Measurements from ENCODE around the gene PDP2. TPM values are rescaled to one million over a fixed set of nuclear protein-coding genes. Genes with fewer than 3 reads are reported as not detected.

Gene PDP2
- total RNA-seq, 1 experiment from 2014 or later = 28.4 TPM

DNA sequence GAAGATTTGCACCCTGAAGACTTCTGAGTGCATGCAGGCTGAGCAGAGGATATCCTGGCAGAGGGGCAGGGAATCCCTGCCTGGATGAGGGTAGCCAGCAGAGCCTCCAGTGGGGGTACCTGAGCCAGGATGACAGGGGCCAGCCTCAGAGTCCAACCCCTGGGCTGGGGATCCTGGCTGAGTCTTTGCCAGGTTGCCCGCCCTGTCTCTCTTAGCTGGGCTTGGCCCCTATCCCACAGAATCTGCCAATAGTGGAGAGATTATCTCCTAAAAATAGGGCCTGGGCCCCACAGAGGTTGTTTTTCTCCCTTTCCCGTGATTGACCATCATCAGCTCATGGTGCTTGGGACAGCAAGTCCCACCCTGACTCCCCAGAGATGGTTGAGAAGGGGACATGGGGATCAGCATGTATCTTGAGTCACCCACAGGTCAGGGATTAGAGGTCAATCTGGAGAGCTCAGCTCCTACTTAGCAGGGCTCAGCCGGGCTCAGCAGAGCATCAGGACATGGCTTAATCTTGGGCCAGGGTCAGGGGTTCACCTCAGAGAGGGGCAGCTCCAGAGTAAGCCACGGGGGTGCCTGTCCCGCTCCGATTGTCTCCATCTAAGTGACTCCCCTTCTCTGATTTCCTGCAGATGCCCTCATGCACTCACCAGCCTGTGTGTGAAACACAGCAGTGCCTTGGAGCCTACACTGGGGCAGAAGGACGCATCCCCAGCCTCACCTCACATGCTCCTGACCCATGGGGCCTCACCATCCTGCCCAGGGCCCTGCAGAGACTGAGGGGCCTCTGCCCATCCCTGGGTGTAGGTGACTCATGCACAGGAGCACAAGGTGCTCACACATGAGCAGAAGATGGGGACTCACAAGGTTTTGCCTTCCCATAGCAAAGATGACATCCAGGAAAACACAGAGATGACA, 26.9 kb downstream of the PDP2 start (continued):
- TF ChIP-seq ETV6 (CRISPR knock-in tag; IDR thresholded peaks at IDR 0.05) = no peak
- TF ChIP-seq SMAD4 (CRISPR knock-in tag; IDR thresholded peaks at IDR 0.05) = no peak
- TF ChIP-seq ZBTB21 (CRISPR knock-in tag; IDR thresholded peaks at IDR 0.05; ENCODE audit: borderline replicate concordance) = no peak
- TF ChIP-seq, protein P1, sequence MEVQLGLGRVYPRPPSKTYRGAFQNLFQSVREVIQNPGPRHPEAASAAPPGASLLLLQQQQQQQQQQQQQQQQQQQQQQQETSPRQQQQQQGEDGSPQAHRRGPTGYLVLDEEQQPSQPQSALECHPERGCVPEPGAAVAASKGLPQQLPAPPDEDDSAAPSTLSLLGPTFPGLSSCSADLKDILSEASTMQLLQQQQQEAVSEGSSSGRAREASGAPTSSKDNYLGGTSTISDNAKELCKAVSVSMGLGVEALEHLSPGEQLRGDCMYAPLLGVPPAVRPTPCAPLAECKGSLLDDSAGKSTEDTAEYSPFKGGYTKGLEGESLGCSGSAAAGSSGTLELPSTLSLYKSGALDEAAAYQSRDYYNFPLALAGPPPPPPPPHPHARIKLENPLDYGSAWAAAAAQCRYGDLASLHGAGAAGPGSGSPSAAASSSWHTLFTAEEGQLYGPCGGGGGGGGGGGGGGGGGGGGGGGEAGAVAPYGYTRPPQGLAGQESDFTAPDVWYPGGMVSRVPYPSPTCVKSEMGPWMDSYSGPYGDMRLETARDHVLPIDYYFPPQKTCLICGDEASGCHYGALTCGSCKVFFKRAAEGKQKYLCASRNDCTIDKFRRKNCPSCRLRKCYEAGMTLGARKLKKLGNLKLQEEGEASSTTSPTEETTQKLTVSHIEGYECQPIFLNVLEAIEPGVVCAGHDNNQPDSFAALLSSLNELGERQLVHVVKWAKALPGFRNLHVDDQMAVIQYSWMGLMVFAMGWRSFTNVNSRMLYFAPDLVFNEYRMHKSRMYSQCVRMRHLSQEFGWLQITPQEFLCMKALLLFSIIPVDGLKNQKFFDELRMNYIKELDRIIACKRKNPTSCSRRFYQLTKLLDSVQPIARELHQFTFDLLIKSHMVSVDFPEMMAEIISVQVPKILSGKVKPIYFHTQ (CRISPR knock-in tag; IDR thresholded peaks at IDR 0.05) = no peak
- no peak for TF ChIP-seq MYBL2 (CRISPR knock-in tag; IDR thresholded peaks at IDR 0.05)
- TF ChIP-seq FOXJ3 (CRISPR knock-in tag; IDR thresholded peaks at IDR 0.05; ENCODE audit: borderline replicate concordance) = no peak
- TF ChIP-seq, protein P2, sequence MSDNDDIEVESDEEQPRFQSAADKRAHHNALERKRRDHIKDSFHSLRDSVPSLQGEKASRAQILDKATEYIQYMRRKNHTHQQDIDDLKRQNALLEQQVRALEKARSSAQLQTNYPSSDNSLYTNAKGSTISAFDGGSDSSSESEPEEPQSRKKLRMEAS (CRISPR knock-in tag; IDR thresholded peaks at IDR 0.05) = no peak
- no peak for TF ChIP-seq ZNF232 (CRISPR knock-in tag; IDR thresholded peaks at IDR 0.05)
- no peak for TF ChIP-seq ZNF416 (CRISPR knock-in tag; IDR thresholded peaks at IDR 0.05)
- TF ChIP-seq, protein P3, sequence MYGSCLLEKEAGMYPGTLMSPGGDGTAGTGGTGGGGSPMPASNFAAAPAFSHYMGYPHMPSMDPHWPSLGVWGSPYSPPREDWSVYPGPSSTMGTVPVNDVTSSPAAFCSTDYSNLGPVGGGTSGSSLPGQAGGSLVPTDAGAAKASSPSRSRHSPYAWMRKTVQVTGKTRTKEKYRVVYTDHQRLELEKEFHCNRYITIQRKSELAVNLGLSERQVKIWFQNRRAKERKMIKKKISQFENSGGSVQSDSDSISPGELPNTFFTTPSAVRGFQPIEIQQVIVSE (CRISPR knock-in tag; IDR thresholded peaks at IDR 0.05; ENCODE audit: borderline replicate concordance) = no peak

DNA sequence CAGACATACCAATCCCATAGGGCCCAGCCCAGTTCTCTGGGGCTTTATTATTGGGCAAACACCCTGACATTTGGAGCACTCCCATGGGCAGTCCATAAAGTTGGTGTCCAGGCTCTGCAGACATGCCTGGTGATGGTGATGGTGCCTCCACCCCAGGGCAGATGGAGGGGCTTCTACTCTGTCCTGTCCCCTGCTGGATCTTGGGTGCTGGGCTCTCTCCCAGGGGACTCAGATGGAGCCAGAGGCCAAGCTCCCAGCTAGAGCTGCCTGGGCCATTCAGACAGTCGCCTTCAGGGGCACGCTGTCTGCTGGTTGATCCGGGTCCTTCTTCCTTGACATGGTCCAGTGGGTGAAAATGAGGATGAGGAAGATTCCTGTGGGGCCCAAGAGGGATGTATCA, 27.8 kb downstream of the PDP2 start:
- DNase-seq (ENCODE audit: low spot score) (no peak), ATAC-seq (no peak)
- no peak for TF ChIP-seq ZNF263 (CRISPR knock-in tag; IDR thresholded peaks at IDR 0.05; ENCODE audit: low read depth)
- TF ChIP-seq PRRX2 (CRISPR knock-in tag; IDR thresholded peaks at IDR 0.05) = no peak
- TF ChIP-seq, protein P4, sequence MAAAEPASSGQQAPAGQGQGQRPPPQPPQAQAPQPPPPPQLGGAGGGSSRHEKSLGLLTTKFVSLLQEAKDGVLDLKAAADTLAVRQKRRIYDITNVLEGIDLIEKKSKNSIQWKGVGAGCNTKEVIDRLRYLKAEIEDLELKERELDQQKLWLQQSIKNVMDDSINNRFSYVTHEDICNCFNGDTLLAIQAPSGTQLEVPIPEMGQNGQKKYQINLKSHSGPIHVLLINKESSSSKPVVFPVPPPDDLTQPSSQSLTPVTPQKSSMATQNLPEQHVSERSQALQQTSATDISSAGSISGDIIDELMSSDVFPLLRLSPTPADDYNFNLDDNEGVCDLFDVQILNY (CRISPR knock-in tag; IDR thresholded peaks at IDR 0.05) = no peak
- Mint-ChIP-seq H3K9me3 (no peaks in the 10 kb centered on the region), H3K27ac (no peak overlapping the region), H3K27me3 (ENCODE audit: low read depth) (peaks cover 15% of the 10 kb centered on the region), H3K4me1 (peaks cover 5% of the 10 kb centered on the region; the same call in 1 of the 2 replicates), H3K4me3 (no peak overlapping the region), H3K36me3 (no peaks in the 10 kb centered on the region)
- ChIA-PET POLR2A (no interaction called here), CTCF (interaction anchor here (3.3 kb wide), 1 partner anchor 20 kb away, joined by 41 read pairs; no protein-coding TSS in a partner anchor)

DNA sequence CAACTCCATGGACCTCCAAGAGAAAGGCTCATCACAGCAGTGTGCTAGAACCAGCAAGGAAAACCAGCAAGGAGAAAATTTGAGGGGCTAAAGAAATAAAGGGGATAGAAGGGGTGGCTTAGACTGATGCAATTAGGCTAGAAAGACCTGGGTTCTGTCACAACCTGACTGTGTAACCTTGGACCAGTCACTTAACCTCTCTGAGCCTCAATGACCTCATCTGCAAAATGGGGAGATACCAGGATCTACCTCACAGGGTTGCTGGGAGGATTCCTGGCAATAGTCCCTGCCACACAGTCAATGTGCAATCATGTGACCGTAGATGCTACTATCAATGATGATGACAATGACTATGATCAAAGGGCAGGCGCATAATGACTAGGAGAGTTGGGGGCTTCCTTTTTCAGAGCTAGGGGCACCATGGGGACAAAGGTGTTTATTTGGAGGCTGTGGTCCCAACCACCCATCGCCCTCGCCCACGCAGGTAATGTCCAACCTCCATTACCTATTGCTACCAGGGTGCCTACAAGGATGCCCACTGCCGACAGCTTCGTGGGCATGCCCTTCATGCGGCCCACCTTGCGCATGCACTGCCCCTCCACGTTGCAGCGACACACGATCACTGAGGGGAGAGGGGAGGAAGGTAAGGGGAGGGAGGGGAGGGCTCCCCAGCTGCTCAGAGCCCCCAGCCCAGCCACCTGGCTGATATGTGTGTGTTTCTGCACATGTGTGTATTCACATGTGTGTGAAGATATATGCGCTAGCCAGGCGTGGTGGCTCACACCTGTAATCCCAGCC, 28.6 kb downstream of the PDP2 start:
- ChIA-PET CTCF (interaction anchor here (1.1 to 4.8 kb wide), 27 partner anchors 8 to 338 kb away, joined by 3 to 53 read pairs (median 6); partner anchors contain the start of genes B3GNT9, CDH16, CIAO2B and FHOD1), POLR2A (interaction anchor here (1.0 kb wide), 1 partner anchor 29 kb away, joined by 3 read pairs; the partner anchor contains the start of gene PDP2)
- no peak overlapping the region for H3K27ac Mint-ChIP-seq
- TF ChIP-seq, protein P5, sequence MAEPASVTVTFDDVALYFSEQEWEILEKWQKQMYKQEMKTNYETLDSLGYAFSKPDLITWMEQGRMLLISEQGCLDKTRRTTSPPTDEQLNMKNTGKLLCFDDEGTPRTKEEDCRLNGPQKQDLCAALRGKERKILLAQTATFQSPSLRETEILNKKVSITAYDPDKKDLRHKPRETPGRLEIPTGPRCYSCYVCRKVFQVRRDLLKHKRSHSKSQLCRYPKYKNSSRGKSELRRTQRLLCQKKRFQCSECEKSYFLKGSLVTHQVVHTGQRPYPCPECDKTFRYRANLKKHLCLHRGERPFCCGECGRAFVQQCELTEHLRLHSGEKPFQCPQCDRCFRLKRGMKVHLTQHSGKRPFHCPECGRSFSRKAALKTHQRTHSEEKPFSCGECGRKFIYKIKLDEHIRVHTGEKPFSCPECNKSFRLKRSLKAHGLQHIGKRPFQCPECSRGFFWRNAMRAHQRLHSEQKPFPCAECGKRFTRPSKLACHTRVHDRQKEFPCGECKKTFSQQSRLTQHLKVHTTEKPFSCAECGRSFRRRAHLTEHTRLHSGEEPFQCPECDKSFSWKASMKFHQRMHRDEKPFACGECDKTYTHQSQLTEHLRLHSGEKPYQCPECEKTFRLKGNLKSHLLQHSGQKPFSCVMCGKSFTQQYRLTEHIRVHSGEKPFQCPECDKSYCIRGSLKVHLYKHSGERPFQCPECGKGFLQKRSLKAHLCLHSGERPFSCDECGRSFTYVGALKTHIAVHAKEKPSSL (CRISPR knock-in tag; conservative IDR thresholded peaks at IDR 0.05) = no peak
- TF ChIP-seq CBFB (CRISPR knock-in tag; IDR thresholded peaks at IDR 0.05; ENCODE audit: low read depth) (no peak), SOX15 (CRISPR knock-in tag; IDR thresholded peaks at IDR 0.05) (no peak)
- TF ChIP-seq, protein P6, sequence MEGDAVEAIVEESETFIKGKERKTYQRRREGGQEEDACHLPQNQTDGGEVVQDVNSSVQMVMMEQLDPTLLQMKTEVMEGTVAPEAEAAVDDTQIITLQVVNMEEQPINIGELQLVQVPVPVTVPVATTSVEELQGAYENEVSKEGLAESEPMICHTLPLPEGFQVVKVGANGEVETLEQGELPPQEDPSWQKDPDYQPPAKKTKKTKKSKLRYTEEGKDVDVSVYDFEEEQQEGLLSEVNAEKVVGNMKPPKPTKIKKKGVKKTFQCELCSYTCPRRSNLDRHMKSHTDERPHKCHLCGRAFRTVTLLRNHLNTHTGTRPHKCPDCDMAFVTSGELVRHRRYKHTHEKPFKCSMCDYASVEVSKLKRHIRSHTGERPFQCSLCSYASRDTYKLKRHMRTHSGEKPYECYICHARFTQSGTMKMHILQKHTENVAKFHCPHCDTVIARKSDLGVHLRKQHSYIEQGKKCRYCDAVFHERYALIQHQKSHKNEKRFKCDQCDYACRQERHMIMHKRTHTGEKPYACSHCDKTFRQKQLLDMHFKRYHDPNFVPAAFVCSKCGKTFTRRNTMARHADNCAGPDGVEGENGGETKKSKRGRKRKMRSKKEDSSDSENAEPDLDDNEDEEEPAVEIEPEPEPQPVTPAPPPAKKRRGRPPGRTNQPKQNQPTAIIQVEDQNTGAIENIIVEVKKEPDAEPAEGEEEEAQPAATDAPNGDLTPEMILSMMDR (IDR thresholded peaks at IDR 0.05) = no peak

More for the DNA sequence above, 28.6 kb downstream of the PDP2 start:
- ATAC-seq (no peak), DNase-seq (ENCODE audit: low spot score) (no peak)
- no peak overlapping the region for H3K4me3 Mint-ChIP-seq
- no peaks in the 10 kb centered on the region for H3K9me3 Mint-ChIP-seq
- H3K27me3 Mint-ChIP-seq (ENCODE audit: low read depth) = peaks cover 15% of the 10 kb centered on the region
- peaks cover 5% of the 10 kb centered on the region; the same call in 1 of the 2 replicates for H3K4me1 Mint-ChIP-seq
- no peaks in the 10 kb centered on the region for H3K36me3 Mint-ChIP-seq

Data from WTC11 (cell line).